GM19099 (cell line): ENCODE measurements around the gene PCP4L1.

Source experiments
- POLR2A ChIP-seq: IDR thresholded peaks from 3 replicates; pipeline ENCODE4 v1.6.1; 2011; ENCODE audit warnings: low read depth; ENCODE audit not compliant: insufficient read length; ENCODE audit errors: extremely low read depth

PCP4L1 gene

GRCh38 chr1:161261261-161262235 lies 3.0 kb downstream of the PCP4L1 start:
- no peak for TF ChIP-seq POLR2A

GRCh38 chr1:161265305-161265704 lies 6.8 kb downstream of the PCP4L1 start:
- TF ChIP-seq POLR2A = no peak

GRCh38 chr1:161266202-161266601 lies 7.7 kb downstream of the PCP4L1 start:
- TF ChIP-seq POLR2A = no peak

- no peak for TF ChIP-seq POLR2A
Measured at GRCh38 chr1:161266836-161267235, 8.3 kb downstream of the PCP4L1 start.

GRCh38 chr1:161267321-161267720 lies 8.8 kb downstream of the PCP4L1 start:
- no peak for TF ChIP-seq POLR2A

- no peak for TF ChIP-seq POLR2A
Measured at GRCh38 chr1:161273402-161273801, 14.9 kb downstream of the PCP4L1 start.

GRCh38 chr1:161274874-161275273 lies 16.3 kb downstream of the PCP4L1 start:
- TF ChIP-seq POLR2A = no peak

- TF ChIP-seq POLR2A = no peak
Measured at GRCh38 chr1:161282991-161283390, 24.4 kb downstream of the PCP4L1 start.

GRCh38 chr1:161285113-161285512 lies 26.6 kb downstream of the PCP4L1 start:
- TF ChIP-seq POLR2A = no peak

GRCh38 chr1:161285521-161285920 lies 27.0 kb downstream of the PCP4L1 start:
- TF ChIP-seq POLR2A = no peak

GRCh38 chr1:161287482-161288054 lies 29.0 kb downstream of the PCP4L1 start:
- TF ChIP-seq POLR2A = no peak

GRCh38 chr1:161290779-161291178 lies 32.2 kb downstream of the PCP4L1 start:
- TF ChIP-seq POLR2A = no peak

- no peak for TF ChIP-seq POLR2A
Measured at GRCh38 chr1:161297415-161297814, 38.9 kb downstream of the PCP4L1 start.

GRCh38 chr1:161298116-161298515 lies 39.6 kb downstream of the PCP4L1 start:
- TF ChIP-seq POLR2A = no peak

- TF ChIP-seq POLR2A = no peak
Measured at GRCh38 chr1:161299347-161299746, 40.8 kb downstream of the PCP4L1 start.

- TF ChIP-seq POLR2A = no peak
Measured at GRCh38 chr1:161300478-161300877, 41.9 kb downstream of the PCP4L1 start.

GRCh38 chr1:161304927-161305866 lies 46.7 kb downstream of the PCP4L1 start:
- no peak for TF ChIP-seq POLR2A
